Chondrocyte (in vitro differentiated cells): Measurements from ENCODE around the gene PRSS56. TPM values are rescaled to one million over a fixed set of nuclear protein-coding genes. Genes with fewer than 3 reads are reported as not detected.

Source experiments
- DNase-seq: peaks from one replicate; pipeline ENCODE4 v3.0.0; 2021; ENCODE audit warnings: mixed read lengths, low spot score
- H3K27ac Mint-ChIP-seq: one replicate; pipeline ENCODE4 v1.8.0; 2021; ENCODE audit warnings: mild to moderate bottlenecking, moderate library complexity, mixed read lengths; ENCODE audit not compliant: unreplicated experiment
- H3K27me3 Mint-ChIP-seq: 2 replicates; pipeline ENCODE4 v1.8.0; 2021; ENCODE audit warnings: low read depth, mixed read lengths
- H3K36me3 Mint-ChIP-seq: 2 replicates; pipeline ENCODE4 v1.8.0; 2021; ENCODE audit warnings: low read depth, mixed read lengths
- H3K4me1 Mint-ChIP-seq: 2 replicates; pipeline ENCODE4 v1.8.0; 2021; ENCODE audit warnings: low read depth, mild to moderate bottlenecking, mixed read lengths
- H3K4me3 Mint-ChIP-seq: one replicate; pipeline ENCODE4 v1.8.0; 2021; ENCODE audit warnings: mild to moderate bottlenecking, moderate library complexity, mixed read lengths; ENCODE audit not compliant: unreplicated experiment
- H3K9me3 Mint-ChIP-seq: 2 replicates; pipeline ENCODE4 v1.8.0; 2021; ENCODE audit warnings: low read depth, mixed read lengths
- total RNA-seq: library from RNA; stranded (reverse); gene quantifications from 3 replicates; pipeline ENCODE4 v1.2.1, GENCODE V29; 2021
- TF ChIP-seq, protein P1 (sequence below): fragments of 200-600 bp; sonication (generic); IDR thresholded peaks from 2 replicates; pipeline ENCODE4 v1.5.0; 2021; ENCODE audit warnings: antibody characterized with exemption, mild to moderate bottlenecking, moderate library complexity

Gene PRSS56
- total RNA-seq, 1 donor from 2014 or later, result not detected

DNA sequence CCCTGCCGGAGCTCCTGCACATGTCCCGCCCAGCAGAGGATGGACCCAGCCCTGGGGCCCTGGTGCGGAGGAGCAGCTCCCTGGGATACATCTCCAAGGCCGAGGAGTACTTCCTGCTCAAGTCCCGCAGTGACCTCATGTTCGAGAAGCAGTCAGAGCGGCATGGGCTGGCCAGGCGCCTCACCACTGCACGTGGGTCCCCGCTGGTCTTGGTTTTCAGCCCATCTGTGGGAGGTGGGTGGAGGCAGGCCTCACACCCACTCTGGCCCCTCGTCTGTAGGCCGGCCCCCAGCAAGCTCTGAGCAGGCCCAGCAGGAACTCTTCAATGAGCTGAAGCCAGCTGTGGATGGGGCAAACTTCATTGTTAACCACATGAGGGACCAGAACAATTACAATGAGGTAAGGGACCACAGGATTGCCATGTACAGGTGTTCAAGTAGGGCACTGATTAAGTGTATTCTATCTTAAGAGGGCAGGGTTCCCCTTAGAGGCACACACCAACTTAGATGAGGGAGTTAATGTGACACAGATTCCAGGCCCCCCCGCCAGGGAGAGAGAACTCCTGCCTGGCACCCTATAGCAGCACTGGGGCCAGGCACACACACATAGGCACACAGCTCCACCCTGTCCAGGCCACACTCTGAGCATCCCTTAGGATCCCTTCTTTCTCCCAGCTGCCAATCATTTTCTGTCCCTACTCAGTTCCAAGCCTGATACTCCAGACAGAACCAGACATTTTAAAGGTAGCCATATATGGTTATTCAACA is 13.9 kb downstream of the PRSS56 start:
- Mint-ChIP-seq H3K9me3 (peaks cover 6% of the 10 kb centered on the region), H3K27ac (no peak overlapping the region), H3K36me3 (no peaks in the 10 kb centered on the region), H3K4me1 (no peaks in the 10 kb centered on the region), H3K27me3 (no peaks in the 10 kb centered on the region), H3K4me3 (no peak overlapping the region)
- TF ChIP-seq, protein P1, sequence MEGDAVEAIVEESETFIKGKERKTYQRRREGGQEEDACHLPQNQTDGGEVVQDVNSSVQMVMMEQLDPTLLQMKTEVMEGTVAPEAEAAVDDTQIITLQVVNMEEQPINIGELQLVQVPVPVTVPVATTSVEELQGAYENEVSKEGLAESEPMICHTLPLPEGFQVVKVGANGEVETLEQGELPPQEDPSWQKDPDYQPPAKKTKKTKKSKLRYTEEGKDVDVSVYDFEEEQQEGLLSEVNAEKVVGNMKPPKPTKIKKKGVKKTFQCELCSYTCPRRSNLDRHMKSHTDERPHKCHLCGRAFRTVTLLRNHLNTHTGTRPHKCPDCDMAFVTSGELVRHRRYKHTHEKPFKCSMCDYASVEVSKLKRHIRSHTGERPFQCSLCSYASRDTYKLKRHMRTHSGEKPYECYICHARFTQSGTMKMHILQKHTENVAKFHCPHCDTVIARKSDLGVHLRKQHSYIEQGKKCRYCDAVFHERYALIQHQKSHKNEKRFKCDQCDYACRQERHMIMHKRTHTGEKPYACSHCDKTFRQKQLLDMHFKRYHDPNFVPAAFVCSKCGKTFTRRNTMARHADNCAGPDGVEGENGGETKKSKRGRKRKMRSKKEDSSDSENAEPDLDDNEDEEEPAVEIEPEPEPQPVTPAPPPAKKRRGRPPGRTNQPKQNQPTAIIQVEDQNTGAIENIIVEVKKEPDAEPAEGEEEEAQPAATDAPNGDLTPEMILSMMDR, result no peak
- DNase-seq, result peak; percentile 63

DNA sequence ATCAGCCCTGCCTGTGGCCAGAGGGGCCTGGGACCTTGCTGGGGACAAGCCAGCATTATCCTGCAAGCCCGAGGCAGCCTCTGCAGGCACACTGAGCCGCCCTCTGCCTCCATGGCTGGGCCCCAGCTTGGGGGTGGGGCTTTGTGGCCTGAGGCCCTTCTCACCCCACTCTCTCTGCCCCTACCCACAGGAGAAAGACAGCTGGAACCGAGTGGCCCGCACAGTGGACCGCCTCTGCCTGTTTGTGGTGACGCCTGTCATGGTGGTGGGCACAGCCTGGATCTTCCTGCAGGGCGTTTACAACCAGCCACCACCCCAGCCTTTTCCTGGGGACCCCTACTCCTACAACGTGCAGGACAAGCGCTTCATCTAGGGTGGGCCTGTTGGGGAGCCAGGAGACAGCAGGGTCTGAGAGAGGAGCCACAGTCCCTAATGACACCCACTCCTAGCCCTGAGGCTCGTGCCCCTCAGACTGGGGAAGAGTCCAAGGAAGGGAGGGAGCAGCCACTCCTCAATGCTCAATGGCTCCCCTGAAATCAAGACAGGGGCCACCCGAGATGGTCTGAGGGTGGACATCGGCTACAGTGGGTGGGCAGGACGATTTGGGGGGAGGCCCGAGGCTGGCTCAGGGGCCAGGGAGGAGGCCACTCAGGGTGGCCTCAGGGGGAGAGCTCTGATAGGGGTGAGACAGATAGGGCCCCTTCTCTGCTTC is 14.9 kb downstream of the PRSS56 start:
- Mint-ChIP-seq H3K27me3 (no peaks in the 10 kb centered on the region), H3K36me3 (no peaks in the 10 kb centered on the region), H3K4me3 (no peak overlapping the region), H3K9me3 (peaks cover 6% of the 10 kb centered on the region), H3K4me1 (no peaks in the 10 kb centered on the region), H3K27ac (no peak overlapping the region)
- peak; percentile 74 for DNase-seq
- TF ChIP-seq, protein P1, result no peak

DNA sequence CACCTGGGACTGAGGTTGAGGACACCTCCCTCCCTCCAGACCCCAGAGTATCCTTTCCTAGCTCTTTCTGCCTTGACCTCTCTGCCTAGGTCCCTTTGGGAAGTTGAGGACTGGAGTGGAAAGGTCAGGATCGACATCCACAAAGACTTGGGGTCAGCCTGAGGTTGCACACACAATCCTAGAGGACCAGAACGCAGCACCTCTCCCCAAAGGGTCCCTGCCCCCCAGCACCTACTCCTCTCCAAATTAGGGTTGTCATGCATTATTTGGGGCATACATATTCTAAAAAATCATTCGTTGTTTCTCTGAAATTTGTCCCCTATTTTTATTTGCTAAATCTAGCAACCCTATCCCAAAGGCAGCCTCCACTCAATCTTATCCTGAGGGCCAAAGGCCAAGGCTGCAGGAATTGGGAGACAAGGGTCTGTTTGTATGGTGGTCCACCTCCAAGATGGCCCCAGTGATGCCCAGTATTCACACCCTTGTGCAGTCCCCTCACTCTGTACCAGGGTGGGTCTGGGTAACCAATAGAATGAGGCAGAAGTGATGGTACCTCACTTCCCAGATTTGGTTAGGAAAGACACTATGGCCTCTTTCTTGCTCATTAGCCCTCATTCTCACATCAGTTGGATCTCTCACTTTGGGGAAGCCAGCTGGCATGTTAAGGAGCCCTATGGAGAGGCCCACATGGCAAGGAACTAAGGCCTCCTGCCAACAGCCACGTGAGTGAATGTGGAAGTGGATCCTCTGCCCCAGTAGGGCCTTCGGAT is 15.8 kb downstream of the PRSS56 start:
- peak; percentile 24 for DNase-seq
- TF ChIP-seq, protein P1, result no peak
- peaks cover 6% of the 10 kb centered on the region for H3K9me3 Mint-ChIP-seq
- no peaks in the 10 kb centered on the region for H3K27me3 Mint-ChIP-seq
- H3K4me3 Mint-ChIP-seq, result no peak overlapping the region
- H3K36me3 Mint-ChIP-seq, result no peaks in the 10 kb centered on the region
- no peaks in the 10 kb centered on the region for H3K4me1 Mint-ChIP-seq
- H3K27ac Mint-ChIP-seq, result no peak overlapping the region

DNA sequence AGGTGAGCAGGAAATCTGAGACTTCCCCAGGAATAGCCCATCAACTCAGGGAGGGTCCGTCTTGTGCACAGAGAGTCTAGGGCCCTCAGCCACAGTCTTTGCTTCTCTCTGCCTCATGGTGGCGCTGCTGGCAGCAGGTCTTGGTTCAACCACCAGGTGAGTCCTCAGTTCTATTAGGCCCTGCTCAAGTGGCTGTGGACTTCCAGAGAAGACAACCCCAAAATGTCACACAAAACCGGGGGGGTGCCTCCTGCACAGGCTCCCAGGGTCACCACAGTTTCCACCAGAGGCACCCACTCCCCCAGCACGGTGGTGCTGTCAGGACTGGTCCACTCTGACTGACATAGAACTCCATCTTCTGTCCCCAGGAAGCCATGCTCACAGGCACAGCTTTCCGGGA is 16.9 kb downstream of the PRSS56 start:
- peak; percentile 70 for DNase-seq
- Mint-ChIP-seq H3K27me3 (no peaks in the 10 kb centered on the region), H3K36me3 (no peaks in the 10 kb centered on the region), H3K4me3 (no peak overlapping the region), H3K27ac (no peak overlapping the region), H3K4me1 (no peaks in the 10 kb centered on the region), H3K9me3 (peaks cover 6% of the 10 kb centered on the region)
- TF ChIP-seq, protein P1, result peak; percentile 34

DNA sequence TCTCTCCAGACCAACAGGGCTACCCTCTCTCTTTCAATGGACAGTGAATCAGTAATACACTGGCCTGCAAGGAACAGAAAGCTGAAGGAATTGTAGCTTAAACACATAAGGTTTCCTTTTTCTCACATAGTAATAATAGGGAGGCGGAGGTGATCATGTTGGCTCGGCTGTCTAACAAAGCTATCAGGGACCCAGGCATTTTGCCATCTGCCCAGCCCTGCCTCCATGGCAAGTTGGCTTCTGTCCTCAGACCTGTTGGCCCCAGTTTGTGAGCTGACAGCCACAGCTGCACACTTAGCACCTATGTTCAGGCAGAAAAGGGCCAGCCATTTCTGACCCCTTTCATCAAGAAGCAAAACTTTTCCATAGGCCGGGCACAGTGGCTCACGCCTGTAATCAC is 17.3 kb downstream of the PRSS56 start:
- peak; percentile 39 for DNase-seq
- no peak overlapping the region for H3K4me3 Mint-ChIP-seq
- H3K36me3 Mint-ChIP-seq, result no peaks in the 10 kb centered on the region
- H3K9me3 Mint-ChIP-seq, result peaks cover 6% of the 10 kb centered on the region
- no peaks in the 10 kb centered on the region for H3K27me3 Mint-ChIP-seq
- no peak overlapping the region for H3K27ac Mint-ChIP-seq
- H3K4me1 Mint-ChIP-seq, result no peaks in the 10 kb centered on the region
- TF ChIP-seq, protein P1, result no peak
